NCI-H2196 treated with DMSO at 0.1 percent for 48 hours (cell line): Measurements from ENCODE around the gene PMP22.
"Not testable (repeated sequence)": the region's sequence is repeated elsewhere in the genome, so short reads cannot be mapped to it uniquely, and the experiment has no call there.

Experiments used
- DNase-seq: peaks from one replicate; lab custom pipeline; 2025; ENCODE audit not compliant: unreplicated experiment; lab: John Stamatoyannopoulos, UW

The PMP22 gene

GRCh38 chr17:15220785-15221184, 44.3 kb downstream of the PMP22 start:
- DNase-seq, result no peak

DNA sequence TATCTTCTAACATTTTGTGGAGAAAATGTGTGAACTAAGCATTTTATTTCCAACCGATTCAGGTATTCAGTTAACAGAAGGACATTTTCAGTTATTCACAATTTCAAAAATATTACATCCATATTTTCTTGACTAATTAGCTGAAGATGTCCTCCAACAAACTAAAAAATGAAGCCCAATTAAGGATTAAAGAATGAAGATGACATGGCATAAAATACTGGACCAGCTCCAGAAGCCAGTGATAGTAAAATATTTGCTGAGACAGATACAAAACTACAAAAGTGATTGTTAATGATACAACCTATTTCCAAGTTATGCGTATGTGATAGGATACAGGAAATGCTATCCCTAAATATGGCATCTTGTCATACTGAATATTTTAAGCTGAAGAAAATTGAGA, 48.6 kb downstream of the PMP22 start:
- DNase-seq, result no peak

DNA sequence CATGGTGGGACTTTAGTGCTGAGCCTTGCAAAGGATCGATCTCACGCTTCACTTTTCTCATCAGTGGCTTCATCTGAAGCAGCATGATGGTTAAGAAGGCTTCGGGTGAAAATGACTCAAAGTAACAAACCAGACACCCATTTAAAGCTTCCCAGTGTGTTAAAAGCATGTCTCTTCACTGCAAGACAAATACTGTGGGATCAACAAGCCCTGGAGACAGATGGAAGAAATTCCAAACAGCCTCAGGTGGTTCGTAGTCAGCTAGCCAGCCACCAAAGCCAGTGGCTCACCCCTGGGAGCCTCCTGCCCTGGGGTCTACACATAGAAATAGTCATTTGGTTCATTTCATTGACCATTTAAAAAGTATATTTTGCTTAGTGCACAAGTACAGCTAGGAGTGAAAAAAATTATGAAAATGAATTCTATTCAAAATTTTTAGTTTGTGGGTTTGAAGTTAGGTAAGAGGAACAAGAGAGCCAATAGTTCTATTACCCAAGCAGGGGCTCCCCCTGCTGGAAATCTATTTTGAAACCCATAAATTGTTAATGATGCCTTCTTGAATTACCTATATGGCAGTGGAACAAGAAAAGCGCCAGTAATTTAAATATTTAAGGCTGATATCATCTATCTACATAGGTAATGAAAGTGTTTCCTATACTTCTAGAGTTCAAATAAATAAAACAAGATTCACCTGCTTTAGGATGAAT, 51.6 kb downstream of the PMP22 start:
- DNase-seq, result no peak

- no peak for DNase-seq
These were observed 54.9 kb downstream of the PMP22 start for GRCh38 chr17:15210247-15210646.

- not testable (repeated sequence) for DNase-seq
These were observed 62.1 kb downstream of the PMP22 start for GRCh38 chr17:15203062-15203461.

DNA sequence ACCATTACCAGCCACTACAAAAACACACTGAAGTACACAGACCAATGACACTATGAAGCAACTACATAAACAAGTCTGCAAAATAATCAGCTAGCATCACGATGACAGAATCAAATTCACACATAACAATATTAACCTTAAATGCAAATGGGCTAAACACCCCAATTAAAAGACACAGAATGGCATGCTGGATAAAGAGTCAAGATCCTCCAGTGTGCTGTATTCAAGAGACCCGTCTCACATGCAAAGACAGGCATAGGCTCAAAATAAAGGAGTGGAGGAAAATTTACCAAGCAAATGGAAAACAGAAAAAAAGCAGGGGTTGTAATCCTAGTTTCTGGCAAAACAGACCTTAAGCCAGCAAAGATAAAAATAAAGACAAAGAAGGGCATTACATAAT, 64.6 kb downstream of the PMP22 start:
- not testable (repeated sequence) for DNase-seq

GRCh38 chr17:15197229-15197628, 67.9 kb downstream of the PMP22 start:
- no peak for DNase-seq

DNA sequence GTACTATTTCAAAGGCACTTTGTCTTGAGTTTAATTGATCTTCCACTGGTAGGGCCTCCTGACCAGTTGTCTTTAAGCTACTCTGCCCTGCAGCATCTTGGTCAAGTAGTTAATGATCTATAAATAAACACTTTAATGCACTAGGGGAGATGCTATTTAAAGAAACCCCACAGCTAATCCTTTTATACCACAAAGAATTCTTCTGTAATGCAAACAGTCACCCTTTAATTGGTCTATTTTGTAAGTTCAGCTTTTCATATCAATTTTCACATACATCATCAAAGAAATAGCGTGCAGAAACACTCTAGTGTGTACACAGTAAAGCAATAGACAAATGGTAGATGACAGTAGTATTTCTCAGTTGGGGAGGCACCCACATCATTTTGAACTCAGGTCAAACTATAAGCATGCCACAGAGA, 70.3 kb downstream of the PMP22 start:
- no peak for DNase-seq

DNA sequence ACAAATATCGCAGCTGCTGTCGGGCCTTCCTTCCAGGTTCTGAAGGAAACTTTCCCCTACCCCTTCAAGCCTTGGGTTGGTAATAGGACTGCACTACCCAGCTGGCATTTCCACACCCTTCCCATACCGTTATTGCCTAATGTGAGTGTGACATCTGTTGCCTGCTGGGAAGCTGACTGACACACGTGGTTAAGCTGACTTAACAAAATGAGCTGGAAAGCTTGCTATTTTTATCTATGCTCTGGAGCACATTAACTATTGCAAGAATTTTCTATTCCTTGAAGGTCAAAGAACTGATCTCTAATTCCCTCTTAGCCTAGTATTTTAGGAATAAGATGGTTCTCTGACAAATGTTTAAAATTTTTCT, 79.5 kb downstream of the PMP22 start:
- no peak for DNase-seq

DNA sequence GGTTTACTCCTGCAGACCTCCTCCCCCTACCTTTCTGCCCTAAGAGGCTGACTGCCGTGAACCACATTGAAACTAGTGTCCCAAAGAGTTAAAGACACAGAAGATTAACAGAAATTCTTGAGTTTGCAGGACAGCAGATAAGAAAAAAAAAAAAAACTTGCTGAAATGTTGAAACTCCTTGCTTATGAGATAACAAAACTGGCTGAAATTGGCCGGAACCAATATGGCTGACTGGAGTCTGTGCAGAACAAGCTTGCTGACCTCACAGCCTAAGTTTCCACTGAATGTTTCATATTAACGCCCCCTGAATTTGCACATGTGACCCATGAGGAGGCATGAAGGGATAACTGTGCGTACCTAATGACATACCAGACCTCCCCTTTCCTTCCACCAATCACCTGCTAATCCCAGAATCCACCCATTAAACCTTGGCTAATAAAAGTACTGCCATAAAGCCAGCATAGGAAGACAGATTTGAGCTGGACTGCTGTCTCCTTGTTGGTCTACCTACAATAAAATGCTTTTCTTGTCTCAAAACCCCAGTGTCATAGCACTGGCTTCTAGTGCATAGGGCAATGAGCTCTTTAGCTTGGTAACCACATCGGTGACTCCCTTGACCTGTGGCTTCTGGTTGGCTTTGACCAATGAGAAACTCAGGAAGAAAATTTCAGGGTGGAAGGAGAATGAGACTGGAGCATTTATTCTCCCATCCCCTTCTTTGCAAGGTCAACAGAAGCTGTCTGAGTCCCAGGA, 80.1 kb downstream of the PMP22 start:
- no peak for DNase-seq

GRCh38 chr17:15181816-15182215, 83.3 kb downstream of the PMP22 start:
- DNase-seq, result no peak

- no peak for DNase-seq
These were observed 83.8 kb downstream of the PMP22 start for GRCh38 chr17:15181333-15181732.

DNA sequence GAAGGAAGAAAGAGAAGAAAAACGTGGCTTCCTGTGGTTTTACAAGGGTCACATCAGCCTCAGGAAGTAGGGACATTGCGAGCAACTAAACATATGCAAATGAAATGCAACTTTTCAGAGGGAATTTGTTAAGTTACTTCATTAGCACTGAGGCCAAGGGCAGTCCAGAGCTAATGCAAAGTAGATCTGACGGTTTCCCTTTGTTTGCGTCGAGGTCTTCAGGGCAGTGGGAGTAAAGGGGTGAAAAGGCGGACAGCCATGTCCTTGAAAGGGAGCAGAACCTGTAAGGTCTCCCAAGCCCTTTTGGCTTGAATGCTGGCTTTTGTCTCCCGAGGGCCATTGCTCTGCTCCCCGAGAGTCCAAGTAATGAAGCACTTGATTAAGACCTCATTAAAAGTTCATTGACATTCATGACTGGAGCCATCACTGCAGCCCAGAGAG, 85.0 kb downstream of the PMP22 start:
- no peak for DNase-seq
